Hepatocyte (in vitro differentiated cells): ENCODE measurements around the gene B4GALT5. TPM values are rescaled to one million over a fixed set of nuclear protein-coding genes. Genes with fewer than 3 reads are reported as not detected.

Experiments used
- DNase-seq: peaks from one replicate; pipeline ENCODE4 v3.0.0-alpha.2; 2016; ENCODE audit warnings: low spot score
- H2AFZ ChIP-seq: fragments of 200-600 bp; sonication (generic); 2 replicates; pipeline ENCODE4 v1.6.0; 2016; ENCODE audit warnings: antibody characterized with exemption, mild to moderate bottlenecking
- H3K27ac ChIP-seq: fragments of 200-600 bp; sonication (generic); 2 replicates; pipeline ENCODE4 v1.5.1; 2016; ENCODE audit warnings: mild to moderate bottlenecking
- H3K27me3 ChIP-seq: fragments of 200-600 bp; sonication (generic); 2 replicates; pipeline ENCODE4 v1.6.1; 2016
- H3K36me3 ChIP-seq: fragments of 200-600 bp; sonication (generic); replicated peaks from 2 replicates; pipeline ENCODE4 v1.5.1; 2016; ENCODE audit warnings: low read depth; ENCODE audit not compliant: insufficient read depth
- H3K4me1 ChIP-seq: fragments of 200-600 bp; sonication (generic); 2 replicates; pipeline ENCODE4 v1.5.1; 2016; ENCODE audit warnings: mild to moderate bottlenecking, moderate library complexity; ENCODE audit not compliant: insufficient read depth
- H3K4me2 ChIP-seq: fragments of 200-600 bp; sonication (generic); 2 replicates; pipeline ENCODE4 v1.6.0; 2016
- H3K4me3 ChIP-seq: fragments of 200-600 bp; sonication (generic); 2 replicates; pipeline ENCODE4 v1.5.1; 2016; ENCODE audit warnings: mild to moderate bottlenecking
- H3K79me2 ChIP-seq: fragments of 200-600 bp; sonication (generic); 2 replicates; pipeline ENCODE4 v1.6.0; 2017; ENCODE audit warnings: mild to moderate bottlenecking
- H3K9me2 ChIP-seq: fragments of 200-600 bp; sonication (generic); replicated peaks from 2 replicates; pipeline ENCODE4 v1.6.0; 2017; ENCODE audit warnings: mild to moderate bottlenecking; ENCODE audit not compliant: insufficient read depth
- H3K9me3 ChIP-seq: fragments of 200-600 bp; sonication (generic); 2 replicates; pipeline ENCODE4 v1.5.1; 2016; ENCODE audit warnings: low read depth, mild to moderate bottlenecking
- H4K20me1 ChIP-seq: fragments of 200-600 bp; sonication (generic); 2 replicates; pipeline ENCODE4 v1.6.0; 2016; ENCODE audit warnings: mild to moderate bottlenecking; ENCODE audit not compliant: insufficient read depth, poor library complexity, severe bottlenecking
- CTCF ChIP-seq: fragments of 200-600 bp; sonication (generic); IDR thresholded peaks from 2 replicates; pipeline ENCODE4 v1.5.1; 2016; ENCODE audit warnings: antibody characterized with exemption, mild to moderate bottlenecking; ENCODE audit not compliant: poor library complexity
- EZH2 ChIP-seq: fragments of 200-600 bp; sonication (generic); IDR thresholded peaks from 2 replicates; pipeline ENCODE4 v1.6.1; 2016; ENCODE audit warnings: antibody characterized with exemption, mild to moderate bottlenecking, borderline replicate concordance
- EZH2phosphoT487 ChIP-seq: fragments of 200-600 bp; sonication (generic); IDR thresholded peaks from one replicate; pipeline ENCODE4 v1.6.1; 2018; ENCODE audit warnings: antibody characterized with exemption, mild to moderate bottlenecking, low read depth, moderate library complexity; ENCODE audit not compliant: unreplicated experiment, severe bottlenecking
- WGBS: methylation state at CpG from one replicate; pipeline ENCODE4 v1.1.6; 2016; ENCODE audit warnings: low lambda C conversion rate; ENCODE audit errors: missing lambda C conversion rate; 5-methylcytosine and 5-hydroxymethylcytosine counted together
- polyA plus RNA-seq: library from polyadenylated mRNA; unstranded; fragments of >200 nt; fragmentation: Nextera tagmentation; extraction: Ambion mirVana; gene quantifications from 2 replicates; pipeline ENCODE4 v1.2.1, GENCODE V29; 2016
- total RNA-seq: library from RNA; depleted of rRNA; stranded (reverse); fragments of >200 nt; gene quantifications from 2 replicates; pipeline ENCODE4 v1.2.3, GENCODE V29; 2014

B4GALT5 gene
- total and polyA plus RNA-seq, 2 experiments from 2014 or later, result 12.9 to 41.8 TPM

- no peaks in the 10 kb centered on the region for H3K9me2 ChIP-seq
- H3K79me2 ChIP-seq, result no peaks in the 10 kb centered on the region
- no peaks in the 10 kb centered on the region for H3K9me3 ChIP-seq
- H3K4me2 ChIP-seq, result no peak overlapping the region
- peaks cover 23% of the 10 kb centered on the region for H3K4me1 ChIP-seq
- H3K4me3 ChIP-seq, result no peak overlapping the region
- no peaks in the 10 kb centered on the region for H3K36me3 ChIP-seq
- no peak for TF ChIP-seq EZH2
- no peak for TF ChIP-seq EZH2phosphoT487
- TF ChIP-seq CTCF, result no peak
- DNase-seq, result no peak
- H3K27ac ChIP-seq, result peak overlapping the region; percentile 84
- WGBS, result 90% methylated on average over 10 of the region's 10 CpGs
- no peaks in the 10 kb centered on the region for H4K20me1 ChIP-seq
- H2AFZ ChIP-seq, result no peak overlapping the region
- no peaks in the 10 kb centered on the region for H3K27me3 ChIP-seq
Observed at GRCh38 chr20:49595346-49595745, 118.3 kb downstream of the B4GALT5 start.

- Histone ChIP-seq H3K27ac (peak overlapping the region; percentile 84), H3K79me2 (no peaks in the 10 kb centered on the region), H4K20me1 (no peaks in the 10 kb centered on the region), H3K4me2 (no peak overlapping the region), H2AFZ (no peak overlapping the region), H3K27me3 (no peaks in the 10 kb centered on the region), H3K36me3 (no peaks in the 10 kb centered on the region), H3K9me2 (no peaks in the 10 kb centered on the region), H3K4me1 (peaks cover 22% of the 10 kb centered on the region), H3K9me3 (no peaks in the 10 kb centered on the region), H3K4me3 (no peak overlapping the region)
- DNase-seq, result no peak
- TF ChIP-seq EZH2 (no peak), CTCF (no peak), EZH2phosphoT487 (no peak)
- 89% methylated on average over 5 of the region's 6 CpGs for WGBS
Observed at GRCh38 chr20:49594931-49595315, 118.8 kb downstream of the B4GALT5 start.

GRCh38 chr20:49594143-49594930 is 119.3 kb downstream of the B4GALT5 start:
- Histone ChIP-seq H3K4me1 (peaks cover 22% of the 10 kb centered on the region), H3K9me3 (no peaks in the 10 kb centered on the region), H3K27ac (peak overlapping the region; percentile 84), H2AFZ (no peak overlapping the region), H3K27me3 (no peaks in the 10 kb centered on the region), H4K20me1 (no peaks in the 10 kb centered on the region), H3K4me3 (no peak overlapping the region), H3K4me2 (no peak overlapping the region), H3K79me2 (no peaks in the 10 kb centered on the region), H3K36me3 (no peaks in the 10 kb centered on the region), H3K9me2 (no peaks in the 10 kb centered on the region)
- 49% methylated on average over 12 of the region's 12 CpGs for WGBS
- TF ChIP-seq CTCF (no peak), EZH2phosphoT487 (no peak), EZH2 (no peak)
- DNase-seq, result peak; percentile 70
